HepG2 (cell line): Measurements from ENCODE around the gene VAPB. TPM values are rescaled to one million over a fixed set of nuclear protein-coding genes. Genes with fewer than 3 reads are reported as not detected.

Source experiments
- ATAC-seq: fragments of 200-7000 bp; cut with Tn5 transposase; 3 replicates; pipeline ENCODE4 v1.9.1; 2020; ENCODE audit warnings: mild to moderate bottlenecking, moderate library complexity
- BruUV-seq: library from RNA; stranded (reverse); fragments of 400-500 nt; replicated peaks from 2 replicates; lab custom pipeline; 2021; lab: Mats Ljungman, UMichigan
- CTCF ChIA-PET: fragments of 300-600 bp; formaldehyde crosslinking; extraction: SDS; loops from one replicate; lab custom pipeline; 2021; ENCODE audit warnings: low total read pairs, inconsistent platforms, low intra/inter-chr PET ratio; lab: Yijun Ruan, JAX
- POLR2A ChIA-PET: fragments of 350-600 bp; sonication (Branson Sonifier 250); formaldehyde crosslinking; loops from one replicate; lab custom pipeline; 2020; ENCODE audit warnings: antibody characterized with exemption, inconsistent platforms; lab: Yijun Ruan, JAX
- DNase-seq: peaks from one replicate; pipeline ENCODE4 v3.0.0-alpha.2; 2015; ENCODE audit warnings: low spot score
- FAIRE-seq: peaks from 3 replicates; lab custom pipeline; 2011; peaks lifted over from hg19 to GRCh38; lab: Jason Lieb, UNC
- H2AFZ ChIP-seq: one replicate; pipeline ENCODE4 v1.6.1; 2011; ENCODE audit warnings: low read length, inconsistent platforms
- H3K27ac ChIP-seq: fragments of 300-600 bp; 3 replicates; pipeline ENCODE4 v1.8.0; 2011; ENCODE audit warnings: mixed run types, mild to moderate bottlenecking, mixed read lengths, low read length, inconsistent platforms; ENCODE audit not compliant: insufficient read depth; ENCODE audit errors: extremely low read length
- H3K27me3 ChIP-seq, 2 experiments: fragments of 200-600 bp in 1 of 2; 2 replicates in 1 of 2; 3 replicates in 1 of 2; pipeline versions ENCODE4 v1.6.0 to v1.8.0; 2011; ENCODE audit warnings: low read length in 2 of 2, mild to moderate bottlenecking in 2 of 2, moderate library complexity in 2 of 2, inconsistent platforms in 1 of 2; ENCODE audit not compliant: insufficient read depth in 2 of 2, control insufficient read depth in 1 of 2
- H3K36me3 ChIP-seq, 2 experiments: fragments of 200-600 bp in 1 of 2; replicated peaks in 1 of 2; 2 replicates in 1 of 2; 3 replicates in 1 of 2; pipeline versions ENCODE4 v1.5.1 to v1.8.0; 2011; ENCODE audit warnings: low read length in 2 of 2, inconsistent platforms in 1 of 2; ENCODE audit not compliant: insufficient read depth in 2 of 2, control insufficient read depth in 1 of 2
- H3K4me1 ChIP-seq: 2 replicates; pipeline ENCODE4 v1.5.1; 2012; ENCODE audit warnings: low read length, inconsistent platforms; ENCODE audit not compliant: insufficient read depth
- H3K4me2 ChIP-seq: 2 replicates; pipeline ENCODE4 v1.6.0; 2011; ENCODE audit warnings: low read depth, low read length, inconsistent platforms
- H3K4me3 ChIP-seq, 3 experiments: fragments of 200-600 bp in 1 of 3; sonication (generic), shearing (Covaris generic) in 1 of 3; replicated peaks in 1 of 3; 2 replicates each; pipeline ENCODE4 v1.5.1; 2011 to 2016; ENCODE audit warnings: low read length in 3 of 3, inconsistent platforms in 2 of 3, low read depth in 2 of 3, mild to moderate bottlenecking in 2 of 3, control low read depth in 1 of 3, mixed read lengths in 1 of 3; ENCODE audit not compliant: insufficient read depth in 1 of 3
- H3K79me2 ChIP-seq: one replicate; pipeline ENCODE4 v1.6.1; 2011; ENCODE audit warnings: low read length, inconsistent platforms; ENCODE audit not compliant: insufficient read depth
- H3K9ac ChIP-seq: 2 replicates; pipeline ENCODE4 v1.6.0; 2011; ENCODE audit warnings: mild to moderate bottlenecking, low read depth, low read length, inconsistent platforms; ENCODE audit not compliant: insufficient read depth
- H3K9me3 ChIP-seq: 2 replicates; pipeline ENCODE4 v1.5.1; 2012; ENCODE audit warnings: mild to moderate bottlenecking, low read length
- H4K20me1 ChIP-seq: 2 replicates; pipeline ENCODE4 v1.6.0; 2011; ENCODE audit warnings: inconsistent platforms, mild to moderate bottlenecking, low read length, moderate library complexity; ENCODE audit not compliant: insufficient read depth
- EEA1 ChIP-seq: sonication (generic); formaldehyde crosslinking; IDR thresholded peaks from 2 replicates; pipeline ENCODE4 v1.5.1; 2020; ENCODE audit warnings: mild to moderate bottlenecking, missing genetic modification reagents, borderline replicate concordance
- ESRRA ChIP-seq: sonication (generic); formaldehyde crosslinking; IDR thresholded peaks from 2 replicates; pipeline ENCODE4 v1.5.1; 2020; ENCODE audit warnings: mild to moderate bottlenecking, low read depth, missing genetic modification reagents
- KMT2B ChIP-seq: IDR thresholded peaks from 2 replicates; pipeline ENCODE4 v1.6.1; 2016; ENCODE audit warnings: missing genetic modification reagents, missing compliant biosample characterization
- MBNL3 ChIP-seq: fragments of 250-450 bp; sonication (Bioruptor Pico); conservative IDR thresholded peaks from 2 replicates; pipeline ENCODE4 v1.8.0; 2022; ENCODE audit warnings: mild to moderate bottlenecking, inconsistent platforms
- PCBP1 ChIP-seq: fragments of 200-400 bp; formaldehyde crosslinking; IDR thresholded peaks from 2 replicates; pipeline ENCODE4 v1.6.1; 2017; ENCODE audit warnings: mild to moderate bottlenecking, low read depth, low read length, borderline replicate concordance
- RAD51 ChIP-seq: fragments of 450-650 bp; IDR thresholded peaks from 2 replicates; pipeline ENCODE4 v1.6.1; 2016; ENCODE audit warnings: borderline replicate concordance
- RFX1 ChIP-seq: fragments of 450-650 bp; IDR thresholded peaks from 2 replicates; pipeline ENCODE4 v1.6.1; 2017
- SRSF9 ChIP-seq: fragments of 200-400 bp; formaldehyde crosslinking; IDR thresholded peaks from 2 replicates; pipeline ENCODE4 v1.6.1; 2018; ENCODE audit warnings: borderline replicate concordance, mild to moderate bottlenecking, low read depth, low read length; ENCODE audit not compliant: insufficient read depth, poor library complexity, severe bottlenecking
- ZFP90 ChIP-seq: sonication (generic); formaldehyde crosslinking; IDR thresholded peaks from 2 replicates; pipeline ENCODE4 v1.8.0; 2022; ENCODE audit warnings: missing genetic modification reagents, mild to moderate bottlenecking, inconsistent platforms, borderline replicate concordance
- ZNF138 ChIP-seq: sonication (generic); formaldehyde crosslinking; IDR thresholded peaks from 2 replicates; pipeline ENCODE4 v1.5.0; 2020; ENCODE audit warnings: mild to moderate bottlenecking, low read depth, missing genetic modification reagents
- ZNF496 ChIP-seq: sonication (generic); formaldehyde crosslinking; IDR thresholded peaks from 2 replicates; pipeline ENCODE4 v1.8.1; 2023; ENCODE audit warnings: mild to moderate bottlenecking, moderate library complexity, missing genetic modification reagents; ENCODE audit not compliant: insufficient replicate concordance
- whole genome bisulfite sequencing: methylation state at CpG from one replicate; pipeline ENCODE4 v1.1.6; 2017; ENCODE audit warnings: low lambda C conversion rate; 5-methylcytosine and 5-hydroxymethylcytosine counted together
- in situ Hi-C: cut with HindIII; loops from 2 replicates; pipeline ENCODE4 v1.10.0; 2017; ENCODE audit warnings: low pct_unique_long_range_greater_than_20kb; ENCODE audit not compliant: extremely low pct_ligation_motif_present
- intact Hi-C: fragments of 100-400 bp; cut with micrococcal nuclease; formaldehyde crosslinking; loops from one replicate; pipeline ENCODE4 v1.10.0; 2022; ENCODE audit not compliant: unreplicated experiment
- polyA plus RNA-seq, 8 experiments: library from polyadenylated mRNA; depleted of rRNA in 3 of 8; stranded (reverse) in 7 of 8; unstranded in 1 of 8; fragments of >200 nt; fragmentation: Illumina TruSeq in 4 of 8; extraction: Trizol in 4 of 8; gene quantifications; 2 replicates each; pipeline versions ENCODE4 v1.2.1 to v1.2.3, GENCODE V29; 2011 to 2016; ENCODE audit warnings: low read depth in 4 of 8, missing spikeins in 1 of 8, mixed read lengths in 1 of 8; ENCODE audit not compliant: insufficient read depth in 1 of 8
- total RNA-seq, 5 experiments: library from RNA; depleted of rRNA; stranded (reverse); fragments of >200 nt; fragmentation: Illumina TruSeq; extraction: Trizol; gene quantifications; 2 replicates each; pipeline ENCODE4 v1.2.3, GENCODE V29; 2016; ENCODE audit warnings: low read depth in 1 of 5
- TF ChIP-seq, protein P1 (sequence below): sonication (generic); formaldehyde crosslinking; IDR thresholded peaks from 2 replicates; pipeline ENCODE4 v1.8.1; 2023; ENCODE audit warnings: missing genetic modification reagents, inconsistent platforms, borderline replicate concordance
- TF ChIP-seq, protein P2 (sequence below): sonication (generic); formaldehyde crosslinking; IDR thresholded peaks from 2 replicates; pipeline ENCODE4 v1.5.0; 2020; ENCODE audit warnings: missing genetic modification reagents, mild to moderate bottlenecking, borderline replicate concordance
- TF ChIP-seq, protein P3 (sequence below): sonication (generic); formaldehyde crosslinking; IDR thresholded peaks from 2 replicates; pipeline ENCODE4 v1.9.0; 2021; ENCODE audit warnings: missing genetic modification reagents, mild to moderate bottlenecking, borderline replicate concordance
- TF ChIP-seq, protein P4 (sequence below): sonication (generic); formaldehyde crosslinking; conservative IDR thresholded peaks from 2 replicates; pipeline ENCODE4 v1.8.0; 2022; ENCODE audit warnings: mild to moderate bottlenecking, moderate library complexity, missing genetic modification reagents
- TF ChIP-seq, protein P5 (sequence below): sonication (generic); formaldehyde crosslinking; IDR thresholded peaks from 2 replicates; pipeline ENCODE4 v1.5.0; 2020; ENCODE audit warnings: mild to moderate bottlenecking, missing genetic modification reagents, moderate library complexity

The VAPB gene
- total and polyA plus RNA-seq, 2 of the 13 experiments (the other 11 are each of a cell fraction or from before 2014, with no cell fraction given) = 18.6 to 48.5 TPM

DNA sequence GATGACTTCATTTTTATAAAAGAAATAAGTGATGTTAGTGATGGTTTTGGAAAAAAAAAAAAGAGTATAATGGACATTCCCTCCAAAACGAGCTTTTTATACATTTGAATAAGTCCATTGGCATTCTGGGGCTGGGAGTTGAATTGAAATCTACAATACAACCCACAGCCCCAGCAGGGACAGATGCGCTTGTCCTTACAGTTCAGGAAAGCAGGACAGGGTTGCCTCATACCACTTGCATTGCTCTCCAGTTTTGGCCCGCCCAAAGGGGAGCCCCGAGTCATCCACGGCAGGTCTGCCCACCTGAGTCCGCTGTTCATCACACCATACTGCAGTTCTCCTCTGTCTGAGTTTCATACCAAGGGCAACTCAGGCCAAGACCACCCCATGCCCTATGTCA, 46.2 kb downstream of the VAPB start:
- Histone ChIP-seq H3K4me3 (no peak overlapping the region), H3K79me2 (peaks cover 76% of the 10 kb centered on the region), H2AFZ (no peak overlapping the region), H3K27me3 (no peaks in the 10 kb centered on the region), H3K9me3 (no peaks in the 10 kb centered on the region), H4K20me1 (peaks cover 9% of the 10 kb centered on the region; the same call in 1 of the 2 replicates), H3K4me1 (peaks cover 44% of the 10 kb centered on the region), H3K4me2 (no peak overlapping the region), H3K9ac (no peak overlapping the region), H3K36me3 (peaks cover 16 to 49% of the 10 kb centered on the region in 2 experiments), H3K27ac (no peak overlapping the region)
- ChIA-PET POLR2A (no interaction called here), CTCF (no interaction called here)
- FAIRE-seq = no peak
- in situ Hi-C loops = no loop called here
- intact Hi-C loops = loop anchor here (5.0 kb wide), 1 partner anchor 48 kb away; the partner anchor contains the start of gene VAPB
- no peak for ATAC-seq
- no peak for DNase-seq
- BruUV-seq = no TSS peak
- 96% methylated on average over 6 of the region's 6 CpGs for WGBS
- TF ChIP-seq, protein P1, sequence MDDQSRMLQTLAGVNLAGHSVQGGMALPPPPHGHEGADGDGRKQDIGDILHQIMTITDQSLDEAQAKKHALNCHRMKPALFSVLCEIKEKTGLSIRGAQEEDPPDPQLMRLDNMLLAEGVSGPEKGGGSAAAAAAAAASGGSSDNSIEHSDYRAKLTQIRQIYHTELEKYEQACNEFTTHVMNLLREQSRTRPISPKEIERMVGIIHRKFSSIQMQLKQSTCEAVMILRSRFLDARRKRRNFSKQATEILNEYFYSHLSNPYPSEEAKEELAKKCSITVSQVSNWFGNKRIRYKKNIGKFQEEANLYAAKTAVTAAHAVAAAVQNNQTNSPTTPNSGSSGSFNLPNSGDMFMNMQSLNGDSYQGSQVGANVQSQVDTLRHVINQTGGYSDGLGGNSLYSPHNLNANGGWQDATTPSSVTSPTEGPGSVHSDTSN (CRISPR knock-in tag) = no peak
- no peak for TF ChIP-seq ZNF496 (CRISPR knock-in tag)
- TF ChIP-seq, protein P2, sequence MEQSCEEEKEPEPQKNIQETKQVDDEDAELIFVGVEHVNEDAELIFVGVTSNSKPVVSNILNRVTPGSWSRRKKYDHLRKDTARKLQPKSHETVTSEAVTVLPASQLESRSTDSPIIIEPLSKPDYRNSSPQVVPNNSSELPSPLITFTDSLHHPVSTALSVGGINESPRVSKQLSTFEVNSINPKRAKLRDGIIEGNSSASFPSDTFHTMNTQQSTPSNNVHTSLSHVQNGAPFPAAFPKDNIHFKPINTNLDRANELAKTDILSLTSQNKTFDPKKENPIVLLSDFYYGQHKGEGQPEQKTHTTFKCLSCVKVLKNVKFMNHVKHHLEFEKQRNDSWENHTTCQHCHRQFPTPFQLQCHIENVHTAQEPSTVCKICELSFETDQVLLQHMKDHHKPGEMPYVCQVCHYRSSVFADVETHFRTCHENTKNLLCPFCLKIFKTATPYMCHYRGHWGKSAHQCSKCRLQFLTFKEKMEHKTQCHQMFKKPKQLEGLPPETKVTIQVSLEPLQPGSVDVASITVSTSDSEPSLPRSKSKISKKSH (CRISPR knock-in tag) = no peak
- no peak for TF ChIP-seq EEA1 (CRISPR knock-in tag)
- TF ChIP-seq MBNL3 (CRISPR knock-in tag) = no peak
- TF ChIP-seq, protein P3, sequence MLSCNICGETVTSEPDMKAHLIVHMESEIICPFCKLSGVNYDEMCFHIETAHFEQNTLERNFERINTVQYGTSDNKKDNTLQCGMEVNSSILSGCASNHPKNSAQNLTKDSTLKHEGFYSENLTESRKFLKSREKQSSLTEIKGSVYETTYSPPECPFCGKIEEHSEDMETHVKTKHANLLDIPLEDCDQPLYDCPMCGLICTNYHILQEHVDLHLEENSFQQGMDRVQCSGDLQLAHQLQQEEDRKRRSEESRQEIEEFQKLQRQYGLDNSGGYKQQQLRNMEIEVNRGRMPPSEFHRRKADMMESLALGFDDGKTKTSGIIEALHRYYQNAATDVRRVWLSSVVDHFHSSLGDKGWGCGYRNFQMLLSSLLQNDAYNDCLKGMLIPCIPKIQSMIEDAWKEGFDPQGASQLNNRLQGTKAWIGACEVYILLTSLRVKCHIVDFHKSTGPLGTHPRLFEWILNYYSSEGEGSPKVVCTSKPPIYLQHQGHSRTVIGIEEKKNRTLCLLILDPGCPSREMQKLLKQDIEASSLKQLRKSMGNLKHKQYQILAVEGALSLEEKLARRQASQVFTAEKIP (CRISPR knock-in tag) = no peak
- no peak for TF ChIP-seq ZNF138 (CRISPR knock-in tag)
- no peak for TF ChIP-seq RFX1
- no peak for TF ChIP-seq PCBP1
- TF ChIP-seq KMT2B = no peak
- no peak for TF ChIP-seq ZFP90 (CRISPR knock-in tag)
- TF ChIP-seq RAD51 = no peak
- TF ChIP-seq SRSF9 = no peak
- no peak for TF ChIP-seq ESRRA (CRISPR knock-in tag)
- TF ChIP-seq, protein P4, sequence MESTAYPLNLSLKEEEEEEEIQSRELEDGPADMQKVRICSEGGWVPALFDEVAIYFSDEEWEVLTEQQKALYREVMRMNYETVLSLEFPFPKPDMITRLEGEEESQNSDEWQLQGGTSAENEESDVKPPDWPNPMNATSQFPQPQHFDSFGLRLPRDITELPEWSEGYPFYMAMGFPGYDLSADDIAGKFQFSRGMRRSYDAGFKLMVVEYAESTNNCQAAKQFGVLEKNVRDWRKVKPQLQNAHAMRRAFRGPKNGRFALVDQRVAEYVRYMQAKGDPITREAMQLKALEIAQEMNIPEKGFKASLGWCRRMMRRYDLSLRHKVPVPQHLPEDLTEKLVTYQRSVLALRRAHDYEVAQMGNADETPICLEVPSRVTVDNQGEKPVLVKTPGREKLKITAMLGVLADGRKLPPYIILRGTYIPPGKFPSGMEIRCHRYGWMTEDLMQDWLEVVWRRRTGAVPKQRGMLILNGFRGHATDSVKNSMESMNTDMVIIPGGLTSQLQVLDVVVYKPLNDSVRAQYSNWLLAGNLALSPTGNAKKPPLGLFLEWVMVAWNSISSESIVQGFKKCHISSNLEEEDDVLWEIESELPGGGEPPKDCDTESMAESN (CRISPR knock-in tag) = no peak
- TF ChIP-seq, protein P5, sequence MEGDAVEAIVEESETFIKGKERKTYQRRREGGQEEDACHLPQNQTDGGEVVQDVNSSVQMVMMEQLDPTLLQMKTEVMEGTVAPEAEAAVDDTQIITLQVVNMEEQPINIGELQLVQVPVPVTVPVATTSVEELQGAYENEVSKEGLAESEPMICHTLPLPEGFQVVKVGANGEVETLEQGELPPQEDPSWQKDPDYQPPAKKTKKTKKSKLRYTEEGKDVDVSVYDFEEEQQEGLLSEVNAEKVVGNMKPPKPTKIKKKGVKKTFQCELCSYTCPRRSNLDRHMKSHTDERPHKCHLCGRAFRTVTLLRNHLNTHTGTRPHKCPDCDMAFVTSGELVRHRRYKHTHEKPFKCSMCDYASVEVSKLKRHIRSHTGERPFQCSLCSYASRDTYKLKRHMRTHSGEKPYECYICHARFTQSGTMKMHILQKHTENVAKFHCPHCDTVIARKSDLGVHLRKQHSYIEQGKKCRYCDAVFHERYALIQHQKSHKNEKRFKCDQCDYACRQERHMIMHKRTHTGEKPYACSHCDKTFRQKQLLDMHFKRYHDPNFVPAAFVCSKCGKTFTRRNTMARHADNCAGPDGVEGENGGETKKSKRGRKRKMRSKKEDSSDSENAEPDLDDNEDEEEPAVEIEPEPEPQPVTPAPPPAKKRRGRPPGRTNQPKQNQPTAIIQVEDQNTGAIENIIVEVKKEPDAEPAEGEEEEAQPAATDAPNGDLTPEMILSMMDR (CRISPR knock-in tag) = no peak
